NOMO-1 treated with DMSO at 0.1 percent for 48 hours (cell line): Measurements from ENCODE around the gene RHOG.
"Not testable (repeated sequence)": the region's sequence is repeated elsewhere in the genome, so short reads cannot be mapped to it uniquely, and the experiment has no call there.

Experiments used
- DNase-seq: peaks from one replicate; lab custom pipeline; 2025; ENCODE audit not compliant: unreplicated experiment; lab: John Stamatoyannopoulos, UW

RHOG gene

DNA sequence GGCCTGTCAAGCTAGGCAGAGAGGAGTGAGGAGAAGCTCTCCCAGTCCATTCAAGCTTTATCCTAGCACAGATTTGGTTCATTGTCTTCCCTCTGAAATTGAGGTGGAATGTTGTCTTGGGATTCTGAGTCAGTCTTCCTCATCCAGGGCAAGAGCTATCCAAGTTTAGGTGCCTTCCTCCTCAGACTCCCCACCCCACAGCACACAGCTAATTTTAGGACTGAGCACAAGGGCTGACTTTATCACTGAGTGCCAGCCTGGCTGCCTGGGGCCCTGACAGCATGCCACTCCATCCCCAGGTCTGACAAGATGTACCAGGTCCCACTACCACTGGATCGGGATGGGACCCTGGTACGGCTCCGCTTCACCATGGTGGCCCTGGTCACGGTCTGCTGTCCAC is 29.8 kb downstream of the RHOG start:
- DNase-seq, result no peak

- no peak for DNase-seq
Measured at GRCh38 chr11:3810446-3810845, 30.3 kb downstream of the RHOG start.

DNA sequence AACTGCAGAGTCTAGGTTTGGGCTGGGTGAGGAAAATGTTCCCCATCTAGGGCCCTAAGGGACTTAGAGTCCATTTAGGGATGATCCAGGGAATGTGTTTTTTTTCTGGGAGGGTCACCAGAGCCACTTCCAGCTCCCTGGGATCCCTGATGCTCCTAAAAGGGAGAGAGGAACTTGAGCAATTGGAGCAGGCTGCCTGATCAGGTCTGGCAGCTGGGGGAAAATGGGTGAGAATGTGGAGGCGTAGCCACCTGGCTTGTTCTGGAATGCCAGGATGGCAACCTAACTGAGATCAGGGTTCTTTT is 31.2 kb downstream of the RHOG start:
- no peak for DNase-seq

DNA sequence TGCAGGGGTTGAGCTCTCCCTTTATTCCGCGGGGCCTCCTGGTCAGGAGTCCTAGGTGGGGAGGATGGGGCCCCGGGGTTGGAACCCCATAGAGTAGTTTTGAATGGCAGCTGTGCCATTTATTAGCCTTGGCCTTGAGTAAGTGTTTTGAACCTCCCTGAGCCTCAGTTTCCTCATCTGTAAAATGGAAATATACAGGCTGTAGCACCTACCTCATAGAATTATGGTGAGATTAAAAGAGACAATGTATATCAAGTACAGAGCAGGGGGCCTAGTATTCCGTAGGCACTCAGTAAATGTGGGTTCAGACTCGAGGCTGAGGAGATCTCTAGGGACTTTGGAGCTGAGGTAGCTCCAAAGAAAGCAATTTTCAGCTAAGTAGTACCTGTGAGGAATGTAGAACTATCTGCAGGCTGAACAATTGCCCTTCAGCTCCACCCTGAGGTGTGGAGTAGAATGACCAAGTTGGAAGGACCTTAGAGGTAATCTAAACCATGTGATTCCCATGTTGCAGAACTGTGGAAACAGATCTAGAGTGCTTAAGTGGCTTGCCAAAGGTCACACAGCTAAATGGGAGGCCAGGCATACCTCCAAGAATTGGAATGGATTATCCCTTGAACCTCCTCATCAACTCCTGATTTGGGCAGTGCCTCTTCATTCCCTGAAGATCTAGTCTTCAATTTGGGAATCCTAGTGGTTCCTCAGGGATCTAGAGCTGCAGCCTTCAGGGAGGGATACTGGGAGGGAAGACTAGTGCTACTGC is 31.7 kb downstream of the RHOG start:
- DNase-seq, result peak; percentile 81

- peak; percentile 72 for DNase-seq
Measured at GRCh38 chr11:3807909-3808860, 32.6 kb downstream of the RHOG start, which contains the start of gene PGAP2. Gene PGAP2, plus strand, starts transcription at chr11:3808560. Its CDS starts 2,700 bp downstream, at chr11:3811260.

GRCh38 chr11:3803726-3804495 is 36.8 kb downstream of the RHOG start:
- DNase-seq, result no peak

DNA sequence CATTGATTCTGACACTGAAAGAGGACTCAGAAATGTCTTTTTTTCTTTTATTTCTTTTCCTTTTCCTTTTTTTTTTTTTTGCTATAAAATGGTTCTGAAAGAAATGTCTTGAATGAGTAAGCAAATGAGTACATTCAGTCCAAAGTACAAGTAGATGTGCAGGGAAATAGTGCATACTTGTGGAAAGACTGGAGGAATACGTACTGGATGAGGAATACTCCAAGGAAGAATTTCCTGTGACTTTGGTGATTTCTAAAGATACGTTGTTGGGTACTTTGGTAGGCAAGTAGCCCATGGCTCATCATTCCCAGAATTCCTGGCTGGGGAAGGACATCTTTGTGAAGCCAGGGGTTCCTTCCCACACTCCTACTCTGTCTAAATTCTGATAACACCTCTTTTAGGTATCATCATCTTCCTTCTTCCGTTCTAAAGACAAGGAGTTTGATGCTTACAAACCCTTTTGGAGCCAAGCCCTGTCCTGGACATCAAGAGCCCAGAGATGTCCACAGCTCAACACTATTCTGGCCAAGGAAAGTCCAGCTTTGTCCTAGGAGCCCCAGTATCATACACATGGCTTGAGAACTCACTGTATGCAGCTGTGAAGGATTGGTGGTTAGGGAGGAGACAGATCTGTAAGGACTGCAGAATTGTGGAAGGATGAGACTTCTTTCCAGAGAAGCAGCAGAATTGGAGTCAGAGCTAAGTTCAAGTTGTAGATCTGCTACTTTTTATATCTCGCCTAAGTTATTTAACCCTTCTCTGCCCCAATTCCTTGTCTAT is 38.6 kb downstream of the RHOG start:
- DNase-seq, result no peak

DNA sequence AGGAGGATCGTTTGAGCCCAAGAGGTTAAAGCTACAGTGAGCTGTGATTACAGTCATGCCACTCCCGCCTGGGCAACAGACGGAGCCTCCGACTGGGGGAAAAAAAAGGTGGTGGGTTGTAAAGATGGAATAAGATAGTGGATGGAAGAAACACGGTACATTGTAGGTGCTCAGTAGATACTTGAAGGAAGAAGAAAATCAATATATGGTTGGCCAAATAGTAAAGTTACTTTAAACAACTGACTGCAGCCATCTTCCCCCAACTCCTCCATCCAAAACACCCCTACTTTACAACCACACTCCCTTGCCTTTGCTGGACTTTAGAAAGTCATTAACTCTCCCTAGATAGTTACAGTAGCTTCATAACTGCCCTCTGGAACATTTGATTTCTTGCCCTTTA is 40.9 kb downstream of the RHOG start:
- no peak for DNase-seq

DNA sequence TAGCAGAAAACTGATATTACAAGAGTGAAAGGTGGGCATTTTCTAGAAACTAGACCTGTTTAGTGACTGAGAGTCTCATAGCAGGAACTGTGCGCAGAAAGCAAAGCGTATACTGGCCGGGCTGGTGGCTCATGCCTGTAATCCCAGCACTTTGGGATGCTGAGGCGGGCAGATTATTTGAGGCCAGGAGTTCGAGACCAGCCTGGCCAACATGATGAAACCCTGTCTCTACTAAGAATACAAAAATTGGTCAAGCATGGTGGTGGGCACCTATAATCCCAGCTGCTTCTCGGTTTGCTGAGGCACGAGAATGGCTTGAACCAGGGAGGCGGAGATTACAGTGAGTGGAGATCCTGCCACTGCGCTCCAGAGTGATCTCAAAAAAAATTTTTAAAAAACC is 41.6 kb downstream of the RHOG start:
- DNase-seq, result no peak

- DNase-seq, result peak; percentile 100
Measured at GRCh38 chr11:3797329-3798090, 43.2 kb downstream of the RHOG start, which contains the start of gene NUP98. Gene NUP98, minus strand, starts transcription at chr11:3797554. Its CDS starts 15,437 bp downstream, at chr11:3782117.

DNA sequence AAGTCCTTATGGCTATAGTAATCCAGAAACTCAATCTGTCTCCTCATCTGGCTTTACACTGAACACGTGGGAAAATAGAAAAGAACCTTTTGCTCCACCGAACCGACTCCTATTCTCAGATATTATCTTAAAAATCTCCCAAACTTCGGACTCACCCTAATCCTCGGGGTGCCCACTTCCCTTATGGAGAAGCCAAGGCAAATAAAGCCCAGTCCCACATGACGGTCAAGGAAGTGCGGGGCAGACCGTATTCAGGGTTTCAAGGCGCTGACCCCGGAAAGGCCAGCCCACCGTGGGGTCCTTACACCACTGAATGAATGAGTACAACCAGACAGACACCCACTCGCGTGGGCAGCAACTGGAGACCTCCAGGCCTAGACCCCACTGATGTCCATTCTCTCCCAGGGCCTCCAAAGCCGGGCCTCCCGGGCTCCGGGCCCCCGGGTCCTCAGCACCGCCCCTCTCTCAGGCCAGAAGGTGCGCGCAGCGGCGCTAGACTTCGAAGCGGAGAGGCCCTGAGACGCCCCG is 43.9 kb downstream of the RHOG start:
- DNase-seq, result no peak

GRCh38 chr11:3796346-3796745 is 44.4 kb downstream of the RHOG start:
- DNase-seq, result no peak

- no peak for DNase-seq
Measured at GRCh38 chr11:3796002-3796311, 44.8 kb downstream of the RHOG start.

DNA sequence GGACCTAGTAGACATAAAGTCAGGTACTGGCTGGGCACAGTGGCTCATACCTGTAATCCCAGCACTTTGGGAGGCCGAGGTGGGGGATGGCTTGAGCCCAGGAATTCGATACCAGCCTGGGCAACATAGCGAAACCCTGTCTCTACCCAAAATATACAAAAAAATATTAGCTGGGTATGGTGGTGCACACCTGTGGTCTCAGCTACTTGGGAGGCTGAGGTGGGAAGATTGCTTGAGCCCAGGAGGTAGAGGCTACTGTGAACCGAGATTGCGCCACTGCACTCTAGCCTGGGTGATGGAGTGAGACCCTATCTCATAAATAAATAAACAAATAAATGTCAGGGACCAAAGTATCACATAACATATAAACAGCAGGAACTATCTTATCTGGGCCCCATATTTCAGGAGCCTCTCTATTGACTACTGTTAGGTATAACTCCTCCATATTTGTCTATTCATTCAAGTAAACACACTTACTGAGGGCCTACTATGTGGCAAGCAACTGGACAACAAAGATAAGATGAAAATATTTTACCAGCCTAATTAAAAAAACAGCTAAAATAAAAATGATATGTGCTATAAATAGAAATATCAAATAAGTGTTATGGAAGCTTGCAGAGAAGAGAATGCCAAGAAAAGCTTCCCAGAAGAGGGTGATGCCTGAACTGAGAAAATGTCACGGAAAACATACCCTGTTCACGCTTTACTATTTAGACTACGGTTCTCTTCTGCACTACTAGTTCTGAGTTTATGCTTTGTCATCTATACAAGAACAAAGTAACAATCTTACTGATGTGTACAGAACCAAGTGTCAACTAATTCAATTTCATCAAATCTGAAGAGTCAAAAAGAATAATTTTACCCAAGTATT is 45.4 kb downstream of the RHOG start:
- DNase-seq, result no peak

GRCh38 chr11:3794387-3794786 is 46.4 kb downstream of the RHOG start:
- not testable (repeated sequence) for DNase-seq

DNA sequence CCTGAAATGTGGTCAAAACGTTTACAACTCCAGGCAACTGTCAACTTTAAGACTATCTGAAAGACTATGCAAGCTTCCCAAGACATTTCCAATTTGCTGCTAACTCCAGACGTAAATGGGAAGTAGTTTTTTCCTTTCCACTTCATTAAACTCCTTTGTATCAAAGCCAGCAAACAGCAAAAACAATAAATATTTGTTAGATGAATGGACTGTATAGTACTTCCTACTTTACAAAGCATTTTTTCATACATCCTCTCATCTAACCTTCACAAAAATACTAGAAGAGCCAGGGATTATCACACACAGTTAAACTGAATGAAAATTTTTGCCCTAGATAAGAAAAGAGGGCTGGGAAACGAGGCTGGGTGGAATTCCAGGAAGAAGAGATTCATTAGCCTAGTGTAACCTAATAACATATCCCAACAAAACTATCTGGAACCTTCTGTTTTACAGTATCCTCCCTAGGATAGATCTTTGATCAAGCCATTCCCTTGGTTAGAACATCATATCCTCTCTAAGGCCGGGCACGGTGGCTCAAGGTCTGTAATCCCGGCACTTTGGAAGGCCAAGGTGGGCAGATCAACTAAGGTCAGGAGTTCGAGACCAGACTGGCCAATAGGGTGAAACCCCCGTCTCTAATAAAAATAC is 53.9 kb downstream of the RHOG start:
- DNase-seq, result no peak

GRCh38 chr11:3783611-3784010 is 57.1 kb downstream of the RHOG start:
- DNase-seq, result no peak

GRCh38 chr11:3782963-3783362 is 57.8 kb downstream of the RHOG start:
- no peak for DNase-seq
